Frontal cortex (tissue), 4 donors: ENCODE results near the gene C4BPB. TPM values are rescaled to one million over a fixed set of nuclear protein-coding genes. Genes with fewer than 3 reads are reported as not detected.

Source experiments
- DNase-seq, 2 donors: peaks; one replicate each; pipeline ENCODE4 v3.0.0; 2012; ENCODE audit warnings: low spot score in 2 of 2
- FAIRE-seq: peaks from 2 replicates; lab custom pipeline; 2012; peaks lifted over from hg19 to GRCh38; lab: Jason Lieb, UNC
- total RNA-seq: library from RNA; depleted of rRNA; stranded (reverse); fragments of >200 nt; gene quantifications from one replicate; pipeline ENCODE4 v1.2.3, GENCODE V29; 2014
- donor health status: control.
- donor health status: control.
- donor health status: control.

The C4BPB gene
- total RNA-seq, 1 donor from 2014 or later: not detected

DNA sequence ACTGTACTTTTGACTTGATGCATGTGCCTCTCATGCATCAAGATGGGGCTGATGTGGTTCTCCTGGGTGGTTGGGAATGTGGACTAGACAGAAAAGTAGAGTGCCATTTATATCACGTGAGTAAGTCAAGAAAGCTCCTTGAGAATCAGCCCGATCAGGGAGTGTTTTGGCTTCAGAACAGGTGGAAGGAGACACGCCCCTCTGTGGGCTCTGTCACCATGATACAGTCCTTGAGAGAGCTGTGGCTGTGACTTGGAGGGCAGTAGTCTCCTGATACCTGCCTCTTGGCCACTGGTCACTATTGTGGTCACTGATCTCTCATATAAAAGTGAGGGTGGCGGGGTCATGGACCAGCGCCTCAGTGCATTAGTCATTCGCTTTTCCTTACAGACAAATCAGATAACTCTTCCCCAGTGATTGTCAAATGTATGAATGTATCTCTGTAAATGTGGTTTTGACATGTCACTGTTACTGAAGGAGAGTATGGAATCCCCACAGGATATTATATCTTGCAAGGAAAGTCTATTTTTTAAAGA lies 8.9 kb upstream of the C4BPB start:
- no peak for DNase-seq
- no peak for FAIRE-seq

GRCh38 chr1:207081088-207081487 lies 7.6 kb upstream of the C4BPB start:
- no peak for DNase-seq
- FAIRE-seq: no peak

DNA sequence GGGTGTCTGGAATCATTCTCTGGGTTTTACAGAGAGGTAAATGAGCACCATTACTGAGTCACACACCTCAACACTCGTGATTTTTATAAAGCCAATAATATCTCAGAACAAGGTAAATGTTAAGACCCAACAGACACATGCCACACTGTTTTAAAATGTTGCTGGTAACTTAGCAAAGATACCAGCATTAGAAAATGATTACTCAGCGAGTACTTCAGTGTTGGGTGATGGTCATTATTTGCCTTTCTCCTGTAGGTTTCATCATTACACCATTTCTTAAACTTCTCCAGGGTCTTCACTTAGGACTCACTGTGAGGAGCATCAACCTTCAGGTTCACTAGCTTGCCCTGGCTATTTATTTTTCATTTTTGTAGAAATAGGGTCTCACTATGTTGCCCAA lies 6.9 kb upstream of the C4BPB start:
- FAIRE-seq (no peak), DNase-seq (no peak)

- FAIRE-seq: no peak
- no peak for DNase-seq
These were observed 4.4 kb upstream of the C4BPB start for GRCh38 chr1:207084232-207084631.

- FAIRE-seq: no peak
- peak; percentile 10 to 45 for DNase-seq
These were observed 3.9 kb upstream of the C4BPB start for GRCh38 chr1:207084701-207085180.

DNA sequence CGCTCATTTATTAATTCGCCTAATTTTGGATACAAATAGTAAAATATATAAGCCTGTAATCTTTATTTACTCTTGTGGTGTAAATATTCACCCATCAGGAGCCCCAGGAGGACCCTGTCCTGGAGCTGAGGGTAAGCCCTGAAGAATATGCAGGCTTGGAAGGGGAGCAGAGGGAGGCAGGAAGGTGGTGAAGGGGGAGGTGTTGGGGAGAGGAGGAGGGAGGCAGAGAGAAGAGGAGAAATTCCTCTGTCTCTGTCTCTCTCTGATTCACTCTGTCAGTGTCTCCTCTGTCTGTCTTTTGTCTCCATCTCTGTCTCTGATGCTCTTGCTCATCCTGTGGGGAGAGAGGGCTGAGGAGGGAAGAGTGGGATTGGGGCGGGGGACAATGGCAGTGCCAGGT lies 2.8 kb upstream of the C4BPB start:
- DNase-seq (no peak), FAIRE-seq (no peak)

DNA sequence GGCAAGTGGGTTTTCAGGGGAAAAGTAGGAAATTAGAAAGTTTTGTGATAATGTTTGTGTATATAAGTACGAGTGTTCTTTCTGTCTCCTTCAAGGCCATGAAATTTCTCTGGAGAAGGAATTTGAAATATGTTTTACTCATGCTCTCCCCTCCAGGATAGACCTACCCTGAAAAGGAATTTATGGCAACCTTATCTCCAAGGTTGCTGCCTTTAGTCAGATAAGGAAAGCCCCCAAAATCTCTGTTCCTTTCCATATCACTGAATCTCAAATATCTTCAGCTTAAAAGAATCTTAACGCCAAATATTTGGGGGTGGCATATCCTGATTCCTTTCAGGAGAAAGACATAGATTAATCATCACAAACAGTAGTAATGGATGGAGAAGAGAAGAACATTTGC lies 499 bp upstream of the C4BPB start:
- FAIRE-seq (no peak), DNase-seq (no peak)

GRCh38 chr1:207089627-207090355 lies 1.1 kb downstream of the C4BPB start:
- no peak for FAIRE-seq
- no peak for DNase-seq

GRCh38 chr1:207091200-207091908 lies 2.7 kb downstream of the C4BPB start:
- no peak for DNase-seq
- FAIRE-seq: no peak

GRCh38 chr1:207093944-207094343 lies 5.3 kb downstream of the C4BPB start:
- FAIRE-seq (no peak), DNase-seq (no peak)

DNA sequence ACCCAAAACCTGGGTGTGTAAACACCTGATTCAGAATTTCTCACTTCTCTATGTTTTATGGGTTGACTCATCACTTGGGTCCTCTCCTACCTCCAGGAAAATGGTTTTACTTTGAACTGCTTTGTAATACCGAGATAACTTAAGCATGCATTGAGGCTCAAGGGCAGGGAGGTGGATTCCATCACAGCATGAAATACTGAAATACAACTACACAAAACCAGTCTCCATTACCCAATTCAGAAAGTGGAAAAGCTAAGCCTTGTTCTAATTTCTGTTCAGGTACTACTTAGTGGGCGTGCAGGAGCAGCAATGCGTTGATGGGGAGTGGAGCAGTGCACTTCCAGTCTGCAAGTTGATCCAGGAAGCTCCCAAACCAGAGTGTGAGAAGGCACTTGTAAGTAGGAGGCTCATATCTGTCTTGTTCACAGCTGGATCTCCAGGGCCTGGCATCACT lies 9.2 kb downstream of the C4BPB start:
- DNase-seq (no peak), FAIRE-seq (no peak)

DNA sequence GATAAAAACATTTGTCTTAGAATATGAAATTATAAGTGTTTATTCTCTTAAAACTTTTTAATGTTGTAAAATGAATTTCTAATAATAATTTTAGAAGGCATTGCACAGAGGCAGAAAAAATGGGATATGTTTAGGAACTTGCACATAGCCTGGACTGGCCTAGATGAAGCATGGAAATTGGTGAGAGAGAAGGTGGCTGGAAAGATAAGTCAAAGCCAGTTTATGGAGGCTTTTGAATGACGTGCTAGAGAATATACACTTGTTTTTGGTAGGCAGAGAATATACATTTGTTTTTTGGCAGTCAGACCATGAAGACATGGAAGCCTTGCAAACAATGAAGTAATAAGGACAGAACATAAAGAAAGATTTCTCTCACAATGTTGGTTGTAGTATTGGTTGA lies 13.1 kb downstream of the C4BPB start:
- FAIRE-seq: no peak
- DNase-seq: no peak

DNA sequence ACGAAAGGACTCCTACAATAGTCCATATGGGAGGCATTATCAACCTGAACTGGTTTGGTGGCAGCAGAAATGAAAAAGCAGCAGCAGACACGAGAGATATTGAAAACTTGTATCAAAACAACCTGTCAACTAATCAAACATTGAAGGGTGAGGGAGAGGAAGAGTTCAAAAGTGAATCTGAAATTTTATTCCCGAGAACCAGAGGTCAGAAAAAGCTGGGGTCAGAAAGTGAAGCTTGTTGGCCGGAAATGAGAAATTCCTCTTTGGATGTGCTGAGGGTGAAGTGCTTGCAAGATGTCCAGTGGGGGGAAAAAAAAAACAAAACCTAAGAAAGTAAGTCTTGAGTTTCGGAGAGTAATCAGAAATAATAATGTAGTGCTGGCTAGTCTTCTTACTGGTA lies 13.5 kb downstream of the C4BPB start:
- no peak for DNase-seq
- no peak for FAIRE-seq

DNA sequence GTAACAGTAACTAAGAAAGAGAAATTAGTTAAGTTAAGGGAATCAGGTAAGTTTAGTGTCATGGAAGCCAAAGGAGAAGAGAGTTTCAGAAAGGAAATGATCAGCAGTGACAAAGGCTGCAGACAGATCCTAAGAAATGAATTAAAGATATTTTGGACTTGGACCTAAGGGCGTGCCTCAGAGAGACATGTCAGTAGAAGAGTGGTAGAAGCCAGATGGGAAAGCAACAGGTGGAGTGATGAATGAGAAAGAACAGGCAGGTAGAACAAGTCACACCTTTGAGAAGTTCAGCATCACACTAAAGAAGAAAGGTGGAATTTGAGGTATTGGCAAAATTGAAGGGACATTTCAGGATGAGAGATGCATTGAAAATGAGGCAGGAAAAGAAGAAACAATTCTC lies 14.0 kb downstream of the C4BPB start:
- no peak for FAIRE-seq
- DNase-seq: no peak

GRCh38 chr1:207103892-207104373 lies 15.3 kb downstream of the C4BPB start, which contains the start of gene C4BPA:
TSS of gene C4BPA (plus strand) at chr1:207104233. CDS start at chr1:207113026, 8,793 bp downstream.
- no peak for DNase-seq
- no peak for FAIRE-seq

GRCh38 chr1:207109004-207109403 lies 20.3 kb downstream of the C4BPB start:
- DNase-seq (no peak), FAIRE-seq (no peak)

- DNase-seq (no peak), FAIRE-seq (no peak)
These were observed 24.1 kb downstream of the C4BPB start for GRCh38 chr1:207112616-207113296.

DNA sequence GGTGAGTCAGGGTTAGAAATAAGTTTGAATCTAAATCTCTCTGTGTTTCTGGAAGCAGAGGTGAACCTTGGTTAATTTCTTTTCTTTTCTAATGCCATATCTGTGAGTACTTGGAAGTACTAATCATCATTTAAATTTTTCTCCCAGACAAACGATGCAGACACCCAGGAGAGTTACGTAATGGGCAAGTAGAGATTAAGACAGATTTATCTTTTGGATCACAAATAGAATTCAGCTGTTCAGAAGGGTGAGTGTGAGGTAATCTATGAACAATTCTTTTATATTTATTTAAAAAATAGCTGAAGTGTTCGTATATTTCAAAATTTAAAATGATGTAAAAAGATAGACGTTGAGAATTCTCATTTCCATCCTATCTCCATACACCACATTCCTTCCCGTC lies 26.6 kb downstream of the C4BPB start:
- no peak for FAIRE-seq
- DNase-seq: no peak

- FAIRE-seq (no peak), DNase-seq (no peak)
These were observed 35.7 kb downstream of the C4BPB start for GRCh38 chr1:207124389-207124788.

DNA sequence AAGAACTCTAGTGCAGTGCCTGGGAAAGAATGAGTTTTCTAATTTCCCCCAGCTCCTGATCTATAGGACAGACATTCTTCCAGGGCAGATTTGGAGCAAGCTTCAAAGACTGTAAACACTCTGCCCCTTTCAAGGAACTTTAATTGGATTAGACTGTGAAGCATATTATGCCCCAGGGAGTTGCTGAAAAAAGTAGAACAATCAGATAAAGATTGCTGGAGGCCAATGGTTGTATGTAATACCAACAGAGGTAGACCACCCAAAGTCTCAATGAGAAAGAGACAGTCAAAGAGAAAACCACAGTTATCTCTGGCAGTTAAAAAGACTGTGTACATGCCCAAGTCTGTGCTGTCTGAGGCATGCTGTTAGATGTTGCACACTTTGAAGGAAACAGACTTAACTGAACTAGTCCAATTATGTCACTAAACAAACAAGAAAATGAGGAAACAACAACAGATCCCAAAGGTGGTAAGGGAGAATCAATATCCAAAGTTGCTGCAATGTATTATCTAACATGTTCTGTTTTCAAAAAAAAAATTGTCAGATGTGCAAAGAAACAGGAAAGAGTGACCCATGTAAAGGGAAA lies 39.8 kb downstream of the C4BPB start:
- FAIRE-seq (no peak), DNase-seq (no peak)
